ENCODE results near the gene NPAS3.

The NPAS3 gene

GRCh38 chr14:33343016-33343415 is 404.3 kb downstream of the NPAS3 start:
- TF ChIP-seq EZH2phosphoT487 (IDR thresholded peaks at IDR 0.05; ENCODE audit: low read depth) (no peak), CTCF (IDR thresholded peaks at IDR 0.05; ENCODE audit: low read depth, low read length) (no peak)

GRCh38 chr14:33347796-33348195 is 409.1 kb downstream of the NPAS3 start:
- Histone ChIP-seq H4K20me1 (ENCODE audit: insufficient read depth, low read length) (no peaks in the 10 kb centered on the region), H2AFZ (ENCODE audit: low read depth, low read length) (no peak overlapping the region), H3K9me3 (ENCODE audit: insufficient read depth, low read length) (no peaks in the 10 kb centered on the region), H3K27me3 (ENCODE audit: low read depth, low read length) (no peaks in the 10 kb centered on the region), H3K27ac (ENCODE audit: low read length) (no peak overlapping the region), H3K4me2 (ENCODE audit: low read length) (no peak overlapping the region), H3K36me3 (replicated peaks; ENCODE audit: low read depth, low read length) (no peaks in the 10 kb centered on the region), H3K79me2 (ENCODE audit: low read length) (no peaks in the 10 kb centered on the region), H3K4me3 (ENCODE audit: low read length) (no peak overlapping the region), H3K4me1 (ENCODE audit: low read length) (no peaks in the 10 kb centered on the region), H3K9ac (ENCODE audit: low read length) (no peak overlapping the region)
- no peak for TF ChIP-seq CTCF (IDR thresholded peaks at IDR 0.05; ENCODE audit: low read depth, low read length)
- no peak for TF ChIP-seq EZH2phosphoT487 (IDR thresholded peaks at IDR 0.05; ENCODE audit: low read depth)

More at GRCh38 chr14:33343016-33343415, 404.3 kb downstream of the NPAS3 start:
- no peak overlapping the region for H2AFZ ChIP-seq (ENCODE audit: low read depth, low read length)
- H3K4me2 ChIP-seq (ENCODE audit: low read length): no peak overlapping the region
- no peak overlapping the region for H3K4me3 ChIP-seq (ENCODE audit: low read length)
- H3K27ac ChIP-seq (ENCODE audit: low read length): no peak overlapping the region
- no peaks in the 10 kb centered on the region for H3K27me3 ChIP-seq (ENCODE audit: low read depth, low read length)
- no peak overlapping the region for H3K9ac ChIP-seq (ENCODE audit: low read length)
- H3K4me1 ChIP-seq (ENCODE audit: low read length): no peaks in the 10 kb centered on the region
- H3K79me2 ChIP-seq (ENCODE audit: low read length): no peaks in the 10 kb centered on the region
- H3K9me3 ChIP-seq (ENCODE audit: insufficient read depth, low read length): no peaks in the 10 kb centered on the region
- no peaks in the 10 kb centered on the region for H3K36me3 ChIP-seq (replicated peaks; ENCODE audit: low read depth, low read length)
- H4K20me1 ChIP-seq (ENCODE audit: insufficient read depth, low read length): no peaks in the 10 kb centered on the region

GRCh38 chr14:33348510-33348909 is 409.8 kb downstream of the NPAS3 start:
- no peaks in the 10 kb centered on the region for H4K20me1 ChIP-seq (ENCODE audit: insufficient read depth, low read length)
- H2AFZ ChIP-seq (ENCODE audit: low read depth, low read length): no peak overlapping the region
- H3K36me3 ChIP-seq (replicated peaks; ENCODE audit: low read depth, low read length): no peaks in the 10 kb centered on the region
- H3K9me3 ChIP-seq (ENCODE audit: insufficient read depth, low read length): no peaks in the 10 kb centered on the region
- no peak overlapping the region for H3K4me2 ChIP-seq (ENCODE audit: low read length)
- H3K4me1 ChIP-seq (ENCODE audit: low read length): no peaks in the 10 kb centered on the region
- H3K9ac ChIP-seq (ENCODE audit: low read length): no peak overlapping the region
- TF ChIP-seq EZH2phosphoT487 (IDR thresholded peaks at IDR 0.05; ENCODE audit: low read depth) (no peak), CTCF (IDR thresholded peaks at IDR 0.05; ENCODE audit: low read depth, low read length) (no peak)
- H3K4me3 ChIP-seq (ENCODE audit: low read length): no peak overlapping the region
- H3K27ac ChIP-seq (ENCODE audit: low read length): no peak overlapping the region
- no peaks in the 10 kb centered on the region for H3K79me2 ChIP-seq (ENCODE audit: low read length)
- no peaks in the 10 kb centered on the region for H3K27me3 ChIP-seq (ENCODE audit: low read depth, low read length)

- H3K9me3 ChIP-seq (ENCODE audit: insufficient read depth, low read length): no peaks in the 10 kb centered on the region
- no peaks in the 10 kb centered on the region for H3K36me3 ChIP-seq (replicated peaks; ENCODE audit: low read depth, low read length)
- H3K9ac ChIP-seq (ENCODE audit: low read length): no peak overlapping the region
- H3K4me1 ChIP-seq (ENCODE audit: low read length): no peaks in the 10 kb centered on the region
- H3K4me3 ChIP-seq (ENCODE audit: low read length): no peak overlapping the region
- no peaks in the 10 kb centered on the region for H3K27me3 ChIP-seq (ENCODE audit: low read depth, low read length)
- no peak for TF ChIP-seq EZH2phosphoT487 (IDR thresholded peaks at IDR 0.05; ENCODE audit: low read depth)
- TF ChIP-seq CTCF (IDR thresholded peaks at IDR 0.05; ENCODE audit: low read depth, low read length): no peak
- H3K4me2 ChIP-seq (ENCODE audit: low read length): no peak overlapping the region
- no peak overlapping the region for H3K27ac ChIP-seq (ENCODE audit: low read length)
- no peaks in the 10 kb centered on the region for H4K20me1 ChIP-seq (ENCODE audit: insufficient read depth, low read length)
- no peaks in the 10 kb centered on the region for H3K79me2 ChIP-seq (ENCODE audit: low read length)
- no peak overlapping the region for H2AFZ ChIP-seq (ENCODE audit: low read depth, low read length)
Measured at GRCh38 chr14:33349871-33350270, 411.2 kb downstream of the NPAS3 start.

Data from OCI-LY3 (cell line).